Erythroblast (primary cell): ENCODE data around the gene MKX.

Experiments used
- GATA1 ChIP-seq: IDR thresholded peaks from 2 replicates; pipeline ENCODE4 v1.6.1; 2011; ENCODE audit warnings: low read depth, mild to moderate bottlenecking, control low read depth, low read length, moderate library complexity
- POLR2A ChIP-seq: IDR thresholded peaks from 2 replicates; pipeline ENCODE4 v1.6.1; 2011; ENCODE audit warnings: mild to moderate bottlenecking, low read length

DNA sequence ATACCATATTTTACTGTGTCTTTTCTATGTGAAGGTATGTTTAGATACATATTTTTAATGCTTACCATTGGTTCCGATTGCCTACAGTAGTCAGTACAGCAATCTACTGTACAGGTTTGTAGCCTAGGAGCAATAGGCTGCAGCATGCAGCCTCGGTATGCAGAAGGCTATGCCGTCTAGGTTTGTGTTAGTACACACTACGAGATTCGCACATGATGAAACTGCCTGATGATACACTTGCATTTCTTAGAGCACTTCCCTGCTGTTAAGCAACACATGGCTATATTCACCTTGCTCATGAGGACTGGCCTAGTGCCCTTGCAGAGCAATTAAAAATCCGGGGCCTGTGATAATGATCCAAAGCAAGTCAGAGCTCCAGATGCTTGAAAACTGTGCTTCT is 62.4 kb downstream of the MKX start:
- TF ChIP-seq POLR2A (no peak), GATA1 (no peak)
